ENCODE measurements around the gene BCL2L15. TPM values are rescaled to one million over a fixed set of nuclear protein-coding genes. Genes with fewer than 3 reads are reported as not detected.
A peak's percentile ranks its signal among the peaks of the same experiment; 100 is the strongest.

The BCL2L15 gene
- total RNA-seq, 6 donors from 2014 or later = 1.0 to 6.2 (median 1.7) TPM

DNA sequence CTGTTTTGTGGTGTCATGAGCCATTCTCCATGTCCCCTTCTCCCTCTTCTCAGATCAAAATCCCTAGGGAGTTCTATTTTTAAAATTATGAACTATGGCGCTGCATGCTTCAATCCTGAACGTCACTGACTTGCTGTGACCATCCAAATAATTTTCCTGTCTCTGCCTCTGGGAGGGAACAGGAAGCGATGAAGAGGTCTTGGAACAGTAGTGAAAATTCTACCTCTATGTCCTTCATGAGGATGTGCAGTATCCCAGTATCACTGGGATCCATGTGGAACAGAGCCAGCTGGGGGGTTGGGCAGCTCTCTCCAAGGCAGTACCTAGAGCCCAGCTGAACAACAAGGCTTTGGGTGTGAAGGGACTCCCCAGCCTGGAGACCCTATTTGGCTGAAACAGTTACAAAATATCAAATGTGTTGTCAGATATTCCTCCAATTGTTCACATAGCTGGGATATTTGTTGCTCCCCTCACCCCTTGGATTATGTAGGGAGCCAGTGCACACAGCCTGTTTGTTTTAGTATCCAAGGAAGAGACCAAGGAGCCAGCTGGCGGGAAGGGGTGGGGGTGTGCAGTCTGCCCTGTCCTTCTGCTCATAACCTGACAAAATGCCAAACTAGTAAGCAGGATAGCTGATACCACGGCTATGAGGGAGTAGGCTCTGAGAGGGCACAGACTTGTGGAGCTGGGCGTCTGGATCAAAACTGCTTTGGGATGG, 25.4 kb upstream of the BCL2L15 start:
- DNase-seq = no peak
- 46 to 62% methylated on average over 6 of the region's 6 CpGs for WGBS, 2 donors
- TF ChIP-seq EP300 (IDR thresholded peaks at IDR 0.05) (no peak), POLR2AphosphoS5 (IDR thresholded peaks at IDR 0.05) (no peak), POLR2A (IDR thresholded peaks at IDR 0.05) (no peak)
- TF ChIP-seq, protein P1, sequence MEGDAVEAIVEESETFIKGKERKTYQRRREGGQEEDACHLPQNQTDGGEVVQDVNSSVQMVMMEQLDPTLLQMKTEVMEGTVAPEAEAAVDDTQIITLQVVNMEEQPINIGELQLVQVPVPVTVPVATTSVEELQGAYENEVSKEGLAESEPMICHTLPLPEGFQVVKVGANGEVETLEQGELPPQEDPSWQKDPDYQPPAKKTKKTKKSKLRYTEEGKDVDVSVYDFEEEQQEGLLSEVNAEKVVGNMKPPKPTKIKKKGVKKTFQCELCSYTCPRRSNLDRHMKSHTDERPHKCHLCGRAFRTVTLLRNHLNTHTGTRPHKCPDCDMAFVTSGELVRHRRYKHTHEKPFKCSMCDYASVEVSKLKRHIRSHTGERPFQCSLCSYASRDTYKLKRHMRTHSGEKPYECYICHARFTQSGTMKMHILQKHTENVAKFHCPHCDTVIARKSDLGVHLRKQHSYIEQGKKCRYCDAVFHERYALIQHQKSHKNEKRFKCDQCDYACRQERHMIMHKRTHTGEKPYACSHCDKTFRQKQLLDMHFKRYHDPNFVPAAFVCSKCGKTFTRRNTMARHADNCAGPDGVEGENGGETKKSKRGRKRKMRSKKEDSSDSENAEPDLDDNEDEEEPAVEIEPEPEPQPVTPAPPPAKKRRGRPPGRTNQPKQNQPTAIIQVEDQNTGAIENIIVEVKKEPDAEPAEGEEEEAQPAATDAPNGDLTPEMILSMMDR (IDR thresholded peaks at IDR 0.05) = no peak

DNA sequence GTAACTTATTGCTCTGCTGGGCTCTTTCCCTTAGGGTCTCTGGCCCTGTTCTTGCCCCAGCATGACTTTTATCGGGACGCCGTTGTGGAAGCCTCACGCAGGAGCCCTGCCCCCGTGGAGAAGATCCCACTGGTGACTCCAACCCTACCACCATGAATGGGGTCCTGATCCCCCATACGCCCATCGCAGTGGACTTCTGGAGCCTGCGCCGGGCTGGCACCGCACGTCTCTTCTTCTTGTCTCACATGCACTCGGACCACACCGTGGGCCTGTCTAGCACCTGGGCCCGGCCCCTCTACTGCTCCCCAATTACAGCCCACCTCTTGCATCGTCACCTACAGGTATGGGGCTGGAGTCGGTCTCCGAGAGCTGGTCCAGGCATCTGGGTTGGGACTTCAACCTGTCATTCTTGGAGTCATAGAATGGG, 18.1 kb upstream of the BCL2L15 start:
- Histone ChIP-seq H3K4me3 (peak overlapping the region; percentile 59 to 92 (median 80)), H3K9me3 (no peaks in the 10 kb centered on the region), H3K27ac (peak overlapping the region; percentile 89 to 93 (median 92)), H3K27me3 (no peaks in the 10 kb centered on the region), H3K4me1 (peaks cover 16 to 37% (median 17%) of the 10 kb centered on the region in 4 donors), H3K36me3 (peaks cover 0 to 31% (median 9%) of the 10 kb centered on the region in 4 donors)
- 0 to 2% methylated on average over 10 to 15 of the region's 17 CpGs for WGBS, 2 donors
- TF ChIP-seq POLR2A (IDR thresholded peaks at IDR 0.05) (peak in 1 of 4 donors; percentile 57), EP300 (IDR thresholded peaks at IDR 0.05) (no peak), POLR2AphosphoS5 (IDR thresholded peaks at IDR 0.05) (no peak)
- TF ChIP-seq, protein P1 (IDR thresholded peaks at IDR 0.05) = no peak
- DNase-seq (peak in 1 of 2 donors; percentile 33), ATAC-seq (ENCODE audit: low FRiP score in 2 of 2) (peak in 1 of 2 donors; percentile 1)

More for the DNA sequence above, 25.4 kb upstream of the BCL2L15 start:
- Histone ChIP-seq H3K27ac (peak overlapping the region; percentile 51 to 73 (median 65)), H3K4me1 (peaks cover 0 to 14% (median 3%) of the 10 kb centered on the region in 4 donors), H3K9me3 (no peaks in the 10 kb centered on the region), H3K4me3 (no peak overlapping the region), H3K27me3 (no peaks in the 10 kb centered on the region), H3K36me3 (peaks cover 6 to 34% (median 16%) of the 10 kb centered on the region in 4 donors)
- ATAC-seq (ENCODE audit: low FRiP score in 2 of 2) = peak; percentile 77 to 81

DNA sequence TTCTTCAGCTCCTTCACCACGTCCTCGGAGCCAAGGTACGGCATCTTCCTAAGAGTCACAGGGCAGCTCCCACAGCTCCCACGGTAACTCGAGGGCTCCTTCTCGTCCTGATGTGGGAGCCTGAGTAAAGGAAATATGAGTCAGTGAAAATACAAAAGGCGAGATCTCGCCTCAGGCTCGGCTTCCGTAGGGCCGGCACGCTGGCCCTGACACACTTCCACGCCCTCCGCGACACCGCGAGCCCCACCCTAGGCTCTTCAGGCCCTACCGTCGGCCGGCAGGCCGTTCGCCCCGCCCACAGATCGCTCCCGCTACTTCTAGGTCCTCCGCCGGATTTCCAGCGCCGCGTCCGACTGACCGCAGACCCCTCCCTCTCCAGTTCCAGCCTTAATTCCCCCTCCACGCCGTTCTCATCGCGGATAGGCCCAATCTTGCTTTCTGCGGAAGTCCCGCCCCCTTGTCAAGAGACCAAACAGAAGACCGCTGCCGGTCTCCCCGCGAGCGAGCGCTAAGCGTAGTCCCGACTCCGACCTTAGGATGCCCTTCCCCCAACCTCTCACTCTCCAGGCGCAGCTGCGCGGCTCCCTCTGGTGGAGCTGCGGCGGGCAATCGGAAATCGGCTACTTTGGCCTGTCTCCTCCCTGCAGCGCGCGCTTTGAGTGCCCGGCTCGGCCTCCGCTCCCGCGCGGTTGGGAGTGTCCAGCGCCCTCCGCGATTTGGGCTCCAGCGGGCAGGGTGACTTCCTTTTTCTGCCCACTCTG, 17.5 kb upstream of the BCL2L15 start, which contains the start of the genes AP4B1 and DCLRE1B:
Gene AP4B1, minus strand, starts transcription at position 126 of the 761 bp plus-strand sequence. Its CDS starts 82 bp downstream, at position 44.
Gene DCLRE1B, plus strand, starts transcription at position 653 of the 761 bp plus-strand sequence. CDS start 261 bp downstream, outside the sequence.
- TF ChIP-seq POLR2AphosphoS5 (IDR thresholded peaks at IDR 0.05) (peak; percentile 75 to 77), EP300 (IDR thresholded peaks at IDR 0.05) (peak in 2 of 4 donors; percentile 26 to 72), POLR2A (IDR thresholded peaks at IDR 0.05) (peak; percentile 48 to 83 (median 77))
- TF ChIP-seq, protein P1 (IDR thresholded peaks at IDR 0.05) = peak; percentile 56 to 96 (median 94)
- 0 to 1% methylated on average over 38 to 67 of the region's 67 CpGs for WGBS, 2 donors

DNA sequence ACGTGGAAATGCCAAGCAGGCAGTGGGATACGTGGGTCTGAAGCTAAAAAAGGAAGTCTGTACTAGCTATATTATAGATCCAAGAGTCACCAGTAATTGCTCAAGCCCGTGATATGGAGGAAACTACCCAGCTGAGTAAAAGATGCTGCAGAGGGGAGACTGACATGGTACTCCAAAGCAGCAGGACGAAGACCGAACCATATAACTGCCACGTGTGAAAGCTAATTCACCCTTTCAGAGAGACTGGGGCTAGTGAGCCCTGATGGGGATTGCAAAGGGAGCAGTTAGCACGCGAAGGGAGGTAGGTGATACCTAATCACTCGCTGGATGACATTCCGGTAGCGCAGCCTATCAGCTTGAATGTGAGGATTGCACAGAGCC, 16.9 kb upstream of the BCL2L15 start:
- Histone ChIP-seq H3K27ac (peak overlapping the region; percentile 89 to 93 (median 92)), H3K27me3 (no peaks in the 10 kb centered on the region), H3K4me3 (peak overlapping the region; percentile 59 to 92 (median 80)), H3K4me1 (peaks cover 18 to 37% (median 21%) of the 10 kb centered on the region in 4 donors), H3K9me3 (no peaks in the 10 kb centered on the region), H3K36me3 (peaks cover 0 to 39% (median 8%) of the 10 kb centered on the region in 4 donors)
- DNase-seq (no peak), ATAC-seq (ENCODE audit: low FRiP score in 2 of 2) (peak in 1 of 2 donors; percentile 2)
- TF ChIP-seq POLR2AphosphoS5 (IDR thresholded peaks at IDR 0.05) = no peak
- TF ChIP-seq, protein P1 (IDR thresholded peaks at IDR 0.05) = no peak
- TF ChIP-seq POLR2A (IDR thresholded peaks at IDR 0.05) = no peak
- no peak for TF ChIP-seq EP300 (IDR thresholded peaks at IDR 0.05)
- WGBS, 2 donors = 0 to 1% methylated on average over 11 of the region's 11 CpGs

More for the DNA sequence above, 17.5 kb upstream of the BCL2L15 start, which contains the start of the genes AP4B1 and DCLRE1B:
- Histone ChIP-seq H3K36me3 (peaks cover 0 to 34% (median 6%) of the 10 kb centered on the region in 4 donors), H3K4me1 (peaks cover 16 to 37% (median 17%) of the 10 kb centered on the region in 4 donors), H3K27ac (peak within 1 kb of the TSS; percentile 89 to 93 (median 92)), H3K27me3 (no peaks in the 10 kb centered on the region), H3K9me3 (no peaks in the 10 kb centered on the region), H3K4me3 (peak within 1 kb of the TSS; percentile 59 to 92 (median 80))
- DNase-seq (peak; percentile 98 to 100), ATAC-seq (ENCODE audit: low FRiP score in 2 of 2) (peak; percentile 98 to 100)

Data from upper lobe of left lung (tissue), 6 donors.